ENCODE measurements around the gene DLGAP1. TPM values are rescaled to one million over a fixed set of nuclear protein-coding genes. Genes with fewer than 3 reads are reported as not detected.
A peak's percentile ranks its signal among the peaks of the same experiment; 100 is the strongest.
"Not testable (repeated sequence)": the region's sequence is repeated elsewhere in the genome, so short reads cannot be mapped to it uniquely, and the experiment has no call there.

DLGAP1 gene
- total RNA-seq, 1 donor from 2014 or later = 5.3 TPM

GRCh38 chr18:3653263-3653850 is 801.8 kb downstream of the DLGAP1 start:
- DNase-seq = no peak

- no peak for DNase-seq
These were observed 802.5 kb downstream of the DLGAP1 start for GRCh38 chr18:3652380-3653262.

- no peak for DNase-seq
These were observed 803.8 kb downstream of the DLGAP1 start for GRCh38 chr18:3651266-3651665.

GRCh38 chr18:3650521-3651042 is 804.5 kb downstream of the DLGAP1 start:
- not testable (repeated sequence) for DNase-seq

GRCh38 chr18:3649633-3650426 is 805.3 kb downstream of the DLGAP1 start:
- DNase-seq = no peak

- DNase-seq = no peak
These were observed 805.9 kb downstream of the DLGAP1 start for GRCh38 chr18:3649135-3649632.

- DNase-seq = no peak
These were observed 806.5 kb downstream of the DLGAP1 start for GRCh38 chr18:3648641-3649040.

- DNase-seq = no peak
These were observed 806.9 kb downstream of the DLGAP1 start for GRCh38 chr18:3648200-3648599.

- no peak for DNase-seq
These were observed 807.5 kb downstream of the DLGAP1 start for GRCh38 chr18:3647636-3648035.

GRCh38 chr18:3645384-3646156 is 809.5 kb downstream of the DLGAP1 start:
- no peak for DNase-seq

- no peak for DNase-seq
These were observed 820.7 kb downstream of the DLGAP1 start for GRCh38 chr18:3634250-3634939.

GRCh38 chr18:3631887-3632286 is 823.2 kb downstream of the DLGAP1 start:
- no peak for DNase-seq

- no peak for DNase-seq
These were observed 828.1 kb downstream of the DLGAP1 start for GRCh38 chr18:3626929-3627458.

GRCh38 chr18:3625742-3626091 is 829.4 kb downstream of the DLGAP1 start:
- DNase-seq = no peak

- DNase-seq = peak; percentile 17
These were observed 830.0 kb downstream of the DLGAP1 start for GRCh38 chr18:3624935-3625741.

GRCh38 chr18:3624546-3624934 is 830.6 kb downstream of the DLGAP1 start:
- DNase-seq = no peak

GRCh38 chr18:3623769-3624545 is 831.1 kb downstream of the DLGAP1 start:
- DNase-seq = peak; percentile 60

GRCh38 chr18:3620146-3621119 is 834.7 kb downstream of the DLGAP1 start:
- no peak for DNase-seq

Measured in skin of body (tissue), 2 donors.